ENCODE results near the gene DNMT3A. TPM values are rescaled to one million over a fixed set of nuclear protein-coding genes. Genes with fewer than 3 reads are reported as not detected.

DNMT3A gene
- total RNA-seq, 1 donor from 2014 or later, result 8.3 TPM

Other genes starting within 250 kb of the DNMT3A start
- gene POMC, start 173.3 kb downstream of the DNMT3A start, total RNA-seq, result 0.33 TPM

Measured in left lobe of liver (tissue), 1 donor.